ENCODE results near the gene SORCS2.

DNA sequence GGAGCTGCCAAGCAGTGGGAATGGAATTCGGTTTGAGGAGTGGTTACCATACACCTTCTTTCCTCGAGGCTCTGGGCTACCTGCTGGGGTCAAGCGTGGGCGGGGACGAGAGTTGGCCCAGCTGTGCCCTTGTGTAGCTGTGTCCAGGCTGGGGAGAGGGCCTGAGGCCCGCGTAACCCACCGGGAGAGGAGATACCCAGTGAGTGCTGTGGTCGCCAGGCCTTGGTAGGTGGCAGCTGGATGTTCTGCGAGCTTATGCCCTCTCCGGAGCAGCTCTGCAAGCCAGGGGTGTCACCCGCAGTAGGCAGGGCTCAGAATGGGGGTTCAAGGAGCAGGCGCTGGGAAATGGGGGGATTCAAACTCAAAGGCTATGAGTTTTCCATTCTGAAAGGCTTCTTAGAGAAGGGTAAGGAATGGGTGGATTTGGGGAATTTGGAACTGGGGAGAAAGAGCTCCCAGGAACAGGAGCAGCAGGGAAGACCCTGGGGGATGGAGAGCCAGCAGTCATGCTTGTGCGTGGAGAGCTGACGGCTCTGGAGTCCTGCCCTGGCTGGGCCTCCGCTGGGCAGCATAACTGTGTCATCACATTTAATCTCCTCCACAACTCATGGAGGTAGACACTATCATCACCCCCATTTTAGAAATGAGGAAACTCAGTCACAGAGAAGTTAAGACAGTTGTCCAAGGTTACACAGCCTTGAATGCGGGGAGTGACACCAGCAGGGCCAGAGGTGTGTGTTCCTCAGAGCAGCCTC, 117.5 kb downstream of the SORCS2 start:
- TF ChIP-seq POLR2A (IDR thresholded peaks at IDR 0.05; ENCODE audit: low read length) (no peak), GATA1 (IDR thresholded peaks at IDR 0.05; ENCODE audit: low read depth, low read length) (no peak)
